Uterus (tissue), 4 donors: Measurements from ENCODE around the gene TTC17. TPM values are rescaled to one million over a fixed set of nuclear protein-coding genes. Genes with fewer than 3 reads are reported as not detected.

Experiments used
- DNase-seq, 2 donors: peaks; one replicate each; pipeline ENCODE4 v3.0.0-alpha.2; 2019 to 2020
- H3K27ac ChIP-seq, 2 donors: fragments of 200-600 bp; sonication (generic); 1 replicate in 1 of 2; 2 replicates in 1 of 2; pipeline ENCODE4 v1.5.1; 2016 to 2018
- H3K27me3 ChIP-seq, 2 donors: fragments of 200-600 bp; sonication (generic); one replicate each; pipeline ENCODE4 v1.5.1; 2018 to 2019; ENCODE audit warnings: control low read depth in 1 of 2
- H3K36me3 ChIP-seq, 2 donors: fragments of 200-600 bp; sonication (generic); one replicate each; pipeline ENCODE4 v1.5.1; 2019; ENCODE audit warnings: control low read depth in 1 of 2
- H3K4me1 ChIP-seq, 2 donors: fragments of 200-600 bp; sonication (generic); one replicate each; pipeline ENCODE4 v1.5.1; 2018 to 2019; ENCODE audit warnings: control low read depth in 1 of 2
- H3K4me3 ChIP-seq, 2 donors: fragments of 200-600 bp; sonication (generic); 1 replicate in 1 of 2; 2 replicates in 1 of 2; pipeline ENCODE4 v1.5.1; 2018 to 2019; ENCODE audit warnings: mild to moderate bottlenecking in 1 of 2
- H3K9me3 ChIP-seq, 2 donors: fragments of 200-600 bp; sonication (generic); one replicate each; pipeline ENCODE4 v1.5.1; 2019; ENCODE audit warnings: control low read depth in 1 of 2
- POLR2A ChIP-seq, 2 donors: fragments of 450-650 bp; IDR thresholded peaks; one replicate each; pipeline ENCODE4 v1.6.1; 2016; ENCODE audit warnings: antibody characterized with exemption in 2 of 2, mild to moderate bottlenecking in 1 of 2, moderate library complexity in 1 of 2
- intact Hi-C: fragments of 100-400 bp; cut with DNase I; formaldehyde crosslinking; loops from one replicate; pipeline ENCODE4 v1.15.1; 2023; ENCODE audit warnings: low total_unique reads
- total RNA-seq, 4 donors: library from RNA; depleted of rRNA in 3 of 4; stranded (reverse); fragments of >200 nt in 3 of 4; gene quantifications; one replicate each; pipeline versions ENCODE4 v1.1.0 to v1.2.4, GENCODE V29; 2014 to 2023
- TF ChIP-seq, protein P1 (sequence below), 4 experiments: fragments of 200-600 bp in 2 of 4; fragments of 450-650 bp in 2 of 4; sonication (generic) in 2 of 4; IDR thresholded peaks; one replicate each; pipeline ENCODE4 v1.5.1; 2016 to 2019; ENCODE audit warnings: antibody characterized with exemption in 4 of 4, mild to moderate bottlenecking in 2 of 4, moderate library complexity in 1 of 4
- donor health status: DM: yes; HTN: yes; CAD: no.

TTC17 gene
- total RNA-seq, 4 donors from 2014 or later, result 94.7 to 182 (median 126) TPM

- DNase-seq, result no peak
- no peaks in the 10 kb centered on the region for H3K36me3 ChIP-seq
- no peak overlapping the region for H3K27ac ChIP-seq
- H3K4me3 ChIP-seq, result no peak overlapping the region
- H3K9me3 ChIP-seq, result no peaks in the 10 kb centered on the region
- no peak for TF ChIP-seq POLR2A (IDR thresholded peaks at IDR 0.05)
- TF ChIP-seq, protein P1, sequence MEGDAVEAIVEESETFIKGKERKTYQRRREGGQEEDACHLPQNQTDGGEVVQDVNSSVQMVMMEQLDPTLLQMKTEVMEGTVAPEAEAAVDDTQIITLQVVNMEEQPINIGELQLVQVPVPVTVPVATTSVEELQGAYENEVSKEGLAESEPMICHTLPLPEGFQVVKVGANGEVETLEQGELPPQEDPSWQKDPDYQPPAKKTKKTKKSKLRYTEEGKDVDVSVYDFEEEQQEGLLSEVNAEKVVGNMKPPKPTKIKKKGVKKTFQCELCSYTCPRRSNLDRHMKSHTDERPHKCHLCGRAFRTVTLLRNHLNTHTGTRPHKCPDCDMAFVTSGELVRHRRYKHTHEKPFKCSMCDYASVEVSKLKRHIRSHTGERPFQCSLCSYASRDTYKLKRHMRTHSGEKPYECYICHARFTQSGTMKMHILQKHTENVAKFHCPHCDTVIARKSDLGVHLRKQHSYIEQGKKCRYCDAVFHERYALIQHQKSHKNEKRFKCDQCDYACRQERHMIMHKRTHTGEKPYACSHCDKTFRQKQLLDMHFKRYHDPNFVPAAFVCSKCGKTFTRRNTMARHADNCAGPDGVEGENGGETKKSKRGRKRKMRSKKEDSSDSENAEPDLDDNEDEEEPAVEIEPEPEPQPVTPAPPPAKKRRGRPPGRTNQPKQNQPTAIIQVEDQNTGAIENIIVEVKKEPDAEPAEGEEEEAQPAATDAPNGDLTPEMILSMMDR (IDR thresholded peaks at IDR 0.05), result no peak
- H3K27me3 ChIP-seq, result no peaks in the 10 kb centered on the region
- intact Hi-C loops, result no loop called here
- H3K4me1 ChIP-seq, result no peaks in the 10 kb centered on the region
Measured at GRCh38 chr11:43503417-43503816, 144.7 kb downstream of the TTC17 start.

DNA sequence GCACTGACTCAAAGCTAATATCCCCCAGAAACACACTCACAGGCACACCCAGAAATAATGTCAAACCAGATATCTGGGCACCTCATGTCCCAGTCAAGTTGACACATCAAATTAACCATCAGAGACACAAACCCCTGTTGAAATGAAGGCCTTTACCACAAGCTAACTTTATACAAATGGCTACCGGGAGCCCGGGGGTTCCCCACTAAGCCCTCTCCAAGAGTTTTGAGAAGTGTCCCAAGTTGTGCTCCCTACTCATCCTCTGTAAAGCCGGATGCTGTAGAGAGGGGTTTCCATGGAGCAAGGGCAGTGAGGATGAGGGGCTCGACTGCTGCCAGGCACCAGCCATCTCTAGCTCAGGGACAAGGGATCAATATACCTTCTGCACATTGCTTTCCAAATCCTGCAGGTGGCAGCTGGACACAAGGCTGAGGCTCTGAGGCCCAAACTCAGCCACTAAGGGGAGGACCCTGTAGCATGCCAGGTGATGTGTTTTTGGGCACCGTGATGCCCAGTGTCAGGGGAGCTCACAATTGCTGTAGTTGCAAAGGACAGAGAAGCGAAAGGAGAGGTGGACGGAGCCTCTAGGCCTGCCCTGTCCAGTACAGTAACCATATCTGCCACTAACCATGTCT is 145.7 kb downstream of the TTC17 start:
- no peaks in the 10 kb centered on the region for H3K27me3 ChIP-seq
- no peak overlapping the region for H3K4me3 ChIP-seq
- TF ChIP-seq POLR2A (IDR thresholded peaks at IDR 0.05), result no peak
- TF ChIP-seq, protein P1 (IDR thresholded peaks at IDR 0.05), result peak; percentile 6 to 49 (median 31)
- H3K4me1 ChIP-seq, result no peaks in the 10 kb centered on the region
- intact Hi-C loops, result no loop called here
- no peaks in the 10 kb centered on the region for H3K36me3 ChIP-seq
- no peaks in the 10 kb centered on the region for H3K9me3 ChIP-seq
- no peak overlapping the region for H3K27ac ChIP-seq
- DNase-seq, result no peak

GRCh38 chr11:43505171-43505570 is 146.5 kb downstream of the TTC17 start:
- H3K4me1 ChIP-seq, result no peaks in the 10 kb centered on the region
- no peaks in the 10 kb centered on the region for H3K9me3 ChIP-seq
- intact Hi-C loops, result no loop called here
- no peak overlapping the region for H3K4me3 ChIP-seq
- no peak for DNase-seq
- H3K36me3 ChIP-seq, result no peaks in the 10 kb centered on the region
- no peaks in the 10 kb centered on the region for H3K27me3 ChIP-seq
- H3K27ac ChIP-seq, result no peak overlapping the region
- TF ChIP-seq, protein P1 (IDR thresholded peaks at IDR 0.05), result no peak
- no peak for TF ChIP-seq POLR2A (IDR thresholded peaks at IDR 0.05)

DNA sequence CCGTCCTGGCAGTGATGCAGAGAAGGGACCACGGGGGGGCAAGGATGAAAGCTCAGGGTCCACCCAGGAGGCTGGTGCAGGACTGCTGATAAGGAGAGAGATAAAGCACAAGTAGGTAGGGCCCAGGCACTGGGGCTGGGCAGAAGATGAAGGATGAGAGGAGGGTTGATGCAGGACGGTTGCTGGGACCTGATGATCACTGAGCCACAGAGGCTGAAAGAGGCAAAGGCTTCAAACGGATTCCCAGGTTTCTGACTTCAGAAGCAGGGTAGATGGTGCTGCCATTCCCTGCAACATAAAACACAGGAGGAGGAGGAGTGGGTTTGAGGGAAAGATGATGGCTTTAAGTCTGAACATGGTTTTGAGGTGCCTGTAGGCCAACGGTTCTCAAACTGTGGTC is 148.5 kb downstream of the TTC17 start:
- no peak overlapping the region for H3K27ac ChIP-seq
- no peak for DNase-seq
- no peak overlapping the region for H3K4me3 ChIP-seq
- intact Hi-C loops, result no loop called here
- TF ChIP-seq, protein P1 (IDR thresholded peaks at IDR 0.05), result no peak
- TF ChIP-seq POLR2A (IDR thresholded peaks at IDR 0.05), result no peak
- no peaks in the 10 kb centered on the region for H3K36me3 ChIP-seq
- H3K27me3 ChIP-seq, result no peaks in the 10 kb centered on the region
- no peaks in the 10 kb centered on the region for H3K4me1 ChIP-seq
- H3K9me3 ChIP-seq, result no peaks in the 10 kb centered on the region

- Histone ChIP-seq H3K36me3 (no peaks in the 10 kb centered on the region), H3K4me3 (no peak overlapping the region), H3K27ac (no peak overlapping the region), H3K4me1 (no peaks in the 10 kb centered on the region), H3K9me3 (no peaks in the 10 kb centered on the region), H3K27me3 (no peaks in the 10 kb centered on the region)
- intact Hi-C loops, result no loop called here
- TF ChIP-seq, protein P1 (IDR thresholded peaks at IDR 0.05), result no peak
- TF ChIP-seq POLR2A (IDR thresholded peaks at IDR 0.05), result no peak
- no peak for DNase-seq
Measured at GRCh38 chr11:43508511-43508918, 149.8 kb downstream of the TTC17 start.
